Measurements from ENCODE around the gene TKTL1.

Gene TKTL1

GRCh38 chrX:154303476-154303875 is 7.9 kb downstream of the TKTL1 start:
- ChIA-PET CTCF (interaction anchor here (0.6 to 3.0 kb wide), 2 partner anchors 111 to 167 kb away, joined by 3 to 12 read pairs; no protein-coding TSS in a partner anchor), POLR2A (no interaction called here)
- no peak for DNase-seq
- Histone ChIP-seq H3K36me3 (ENCODE audit: control insufficient read depth in 4 of 4, insufficient read depth in 4 of 4, low read length in 3 of 4) (no peaks in the 10 kb centered on the region), H3K9me3 (ENCODE audit: control extremely low read depth in 1 of 5, control insufficient read depth in 4 of 5, insufficient read depth in 2 of 5, low read depth in 1 of 5, low read length in 4 of 5) (no peaks in the 10 kb centered on the region), H3K4me3 (ENCODE audit: control insufficient read depth in 1 of 7, extremely low read depth in 1 of 7, insufficient read depth in 4 of 7, low read depth in 2 of 7, low read length in 6 of 7) (no peak overlapping the region), H3K27me3 (replicated peaks in 2 of 5; ENCODE audit: control insufficient read depth in 4 of 5, insufficient read depth in 5 of 5, low read length in 4 of 5) (peaks cover 0 to 6% (median 0%) of the 10 kb centered on the region in 5 experiments), H3K4me1 (ENCODE audit: control extremely low read depth in 1 of 4, control insufficient read depth in 4 of 4, insufficient read depth in 4 of 4, low read length in 3 of 4) (peaks cover 0 to 4% (median 1%) of the 10 kb centered on the region in 4 experiments), H3K27ac (ENCODE audit: insufficient read depth in 1 of 2, low read depth in 1 of 2, low read length in 2 of 2, poor library complexity in 1 of 2, severe bottlenecking in 2 of 2) (no peak overlapping the region)
- 79% methylated on average over 6 of the region's 8 CpGs for WGBS (ENCODE audit: insufficient coverage)

- WGBS (ENCODE audit: insufficient coverage), result 90% methylated on average over 10 of the region's 10 CpGs
- Histone ChIP-seq H3K9me3 (ENCODE audit: control extremely low read depth in 1 of 5, control insufficient read depth in 4 of 5, insufficient read depth in 2 of 5, low read depth in 1 of 5, low read length in 4 of 5) (no peaks in the 10 kb centered on the region), H3K4me1 (ENCODE audit: control extremely low read depth in 1 of 4, control insufficient read depth in 4 of 4, insufficient read depth in 4 of 4, low read length in 3 of 4) (peaks cover 0 to 6% (median 1%) of the 10 kb centered on the region in 4 experiments), H3K4me3 (ENCODE audit: control insufficient read depth in 1 of 7, extremely low read depth in 1 of 7, insufficient read depth in 4 of 7, low read depth in 2 of 7, low read length in 6 of 7) (no peak overlapping the region), H3K27me3 (replicated peaks in 2 of 5; ENCODE audit: control insufficient read depth in 4 of 5, insufficient read depth in 5 of 5, low read length in 4 of 5) (peaks cover 0 to 6% (median 0%) of the 10 kb centered on the region in 5 experiments), H3K36me3 (ENCODE audit: control insufficient read depth in 4 of 4, insufficient read depth in 4 of 4, low read length in 3 of 4) (no peaks in the 10 kb centered on the region), H3K27ac (ENCODE audit: insufficient read depth in 1 of 2, low read depth in 1 of 2, low read length in 2 of 2, poor library complexity in 1 of 2, severe bottlenecking in 2 of 2) (no peak overlapping the region)
- POLR2A ChIA-PET, result interaction anchor here (0.7 kb wide), 1 partner anchor 10 kb away, joined by 4 read pairs; the partner anchor contains the start of gene TEX28
- no peak for DNase-seq
- CTCF ChIA-PET, result interaction anchor here (1.4 to 3.0 kb wide), 3 partner anchors 13 to 231 kb away, joined by 3 to 12 read pairs (median 6); no protein-coding TSS in a partner anchor
These were observed 9.3 kb downstream of the TKTL1 start for GRCh38 chrX:154304846-154305245.

- H3K27ac ChIP-seq (ENCODE audit: insufficient read depth in 1 of 2, low read depth in 1 of 2, low read length in 2 of 2, poor library complexity in 1 of 2, severe bottlenecking in 2 of 2), result no peak overlapping the region
- ChIA-PET POLR2A (no interaction called here), CTCF (interaction anchor here (1.4 to 3.0 kb wide), 3 partner anchors 12 to 230 kb away, joined by 3 to 12 read pairs (median 6); no protein-coding TSS in a partner anchor)
- no peak overlapping the region for H3K4me3 ChIP-seq (ENCODE audit: control insufficient read depth in 1 of 7, extremely low read depth in 1 of 7, insufficient read depth in 4 of 7, low read depth in 2 of 7, low read length in 6 of 7)
- no peaks in the 10 kb centered on the region for H3K36me3 ChIP-seq (ENCODE audit: control insufficient read depth in 4 of 4, insufficient read depth in 4 of 4, low read length in 3 of 4)
- H3K4me1 ChIP-seq (ENCODE audit: control extremely low read depth in 1 of 4, control insufficient read depth in 4 of 4, insufficient read depth in 4 of 4, low read length in 3 of 4), result peaks cover 0 to 6% (median 1%) of the 10 kb centered on the region in 4 experiments
- no peaks in the 10 kb centered on the region for H3K9me3 ChIP-seq (ENCODE audit: control extremely low read depth in 1 of 5, control insufficient read depth in 4 of 5, insufficient read depth in 2 of 5, low read depth in 1 of 5, low read length in 4 of 5)
- peak in 2 of 3 donors; percentile 24 to 32 for DNase-seq
- 81% methylated on average over 9 of the region's 11 CpGs for WGBS (ENCODE audit: insufficient coverage)
- H3K27me3 ChIP-seq (replicated peaks in 2 of 5; ENCODE audit: control insufficient read depth in 4 of 5, insufficient read depth in 5 of 5, low read length in 4 of 5), result peaks cover 0 to 8% (median 0%) of the 10 kb centered on the region in 5 experiments
These were observed 10.1 kb downstream of the TKTL1 start for GRCh38 chrX:154305541-154306205.

GRCh38 chrX:154307202-154307601 is 11.6 kb downstream of the TKTL1 start:
- POLR2A ChIA-PET, result no interaction called here
- DNase-seq, result no peak
- H3K36me3 ChIP-seq (ENCODE audit: control insufficient read depth in 4 of 4, insufficient read depth in 4 of 4, low read length in 3 of 4), result no peaks in the 10 kb centered on the region
- H3K4me3 ChIP-seq (ENCODE audit: control insufficient read depth in 1 of 7, extremely low read depth in 1 of 7, insufficient read depth in 4 of 7, low read depth in 2 of 7, low read length in 6 of 7), result no peak overlapping the region
- CTCF ChIA-PET, result interaction anchor here (0.7 kb wide), 2 partner anchors 170 to 294 kb away, joined by 3 read pairs; no protein-coding TSS in a partner anchor
- H3K27ac ChIP-seq (ENCODE audit: insufficient read depth in 1 of 2, low read depth in 1 of 2, low read length in 2 of 2, poor library complexity in 1 of 2, severe bottlenecking in 2 of 2), result no peak overlapping the region
- WGBS (ENCODE audit: insufficient coverage), result 98% methylated on average over 5 of the region's 6 CpGs
- H3K4me1 ChIP-seq (ENCODE audit: control extremely low read depth in 1 of 4, control insufficient read depth in 4 of 4, insufficient read depth in 4 of 4, low read length in 3 of 4), result peaks cover 0 to 6% (median 1%) of the 10 kb centered on the region in 4 experiments
- H3K27me3 ChIP-seq (replicated peaks in 2 of 5; ENCODE audit: control insufficient read depth in 4 of 5, insufficient read depth in 5 of 5, low read length in 4 of 5), result peaks cover 0 to 9% (median 0%) of the 10 kb centered on the region in 5 experiments
- H3K9me3 ChIP-seq (ENCODE audit: control extremely low read depth in 1 of 5, control insufficient read depth in 4 of 5, insufficient read depth in 2 of 5, low read depth in 1 of 5, low read length in 4 of 5), result no peaks in the 10 kb centered on the region

- Histone ChIP-seq H3K27me3 (replicated peaks in 2 of 5; ENCODE audit: control insufficient read depth in 4 of 5, insufficient read depth in 5 of 5, low read length in 4 of 5) (peaks cover 0 to 9% (median 0%) of the 10 kb centered on the region in 5 experiments), H3K9me3 (ENCODE audit: control extremely low read depth in 1 of 5, control insufficient read depth in 4 of 5, insufficient read depth in 2 of 5, low read depth in 1 of 5, low read length in 4 of 5) (no peaks in the 10 kb centered on the region), H3K27ac (ENCODE audit: insufficient read depth in 1 of 2, low read depth in 1 of 2, low read length in 2 of 2, poor library complexity in 1 of 2, severe bottlenecking in 2 of 2) (no peak overlapping the region), H3K36me3 (ENCODE audit: control insufficient read depth in 4 of 4, insufficient read depth in 4 of 4, low read length in 3 of 4) (no peaks in the 10 kb centered on the region), H3K4me1 (ENCODE audit: control extremely low read depth in 1 of 4, control insufficient read depth in 4 of 4, insufficient read depth in 4 of 4, low read length in 3 of 4) (peaks cover 0 to 6% (median 1%) of the 10 kb centered on the region in 4 experiments), H3K4me3 (ENCODE audit: control insufficient read depth in 1 of 7, extremely low read depth in 1 of 7, insufficient read depth in 4 of 7, low read depth in 2 of 7, low read length in 6 of 7) (no peak overlapping the region)
- peak; percentile 68 to 85 (median 77) for DNase-seq
- 64% methylated on average over 9 of the region's 9 CpGs for WGBS (ENCODE audit: insufficient coverage)
- CTCF ChIA-PET, result interaction anchor here (0.8 to 1.7 kb wide), 4 partner anchors 8 to 179 kb away, joined by 3 to 6 read pairs (median 4); no protein-coding TSS in a partner anchor
- POLR2A ChIA-PET, result interaction anchor here (0.5 kb wide), 1 partner anchor 243 kb away, joined by 3 read pairs; no protein-coding TSS in a partner anchor
These were observed 12.7 kb downstream of the TKTL1 start for GRCh38 chrX:154308108-154308946.

- peaks cover 0 to 5% (median 0%) of the 10 kb centered on the region in 5 experiments for H3K27me3 ChIP-seq (replicated peaks in 2 of 5; ENCODE audit: control insufficient read depth in 4 of 5, insufficient read depth in 5 of 5, low read length in 4 of 5)
- no peaks in the 10 kb centered on the region for H3K9me3 ChIP-seq (ENCODE audit: control extremely low read depth in 1 of 5, control insufficient read depth in 4 of 5, insufficient read depth in 2 of 5, low read depth in 1 of 5, low read length in 4 of 5)
- ChIA-PET POLR2A (no interaction called here), CTCF (interaction anchor here (0.8 to 1.7 kb wide), 4 partner anchors 9 to 179 kb away, joined by 3 to 6 read pairs (median 4); no protein-coding TSS in a partner anchor)
- H3K4me1 ChIP-seq (ENCODE audit: control extremely low read depth in 1 of 4, control insufficient read depth in 4 of 4, insufficient read depth in 4 of 4, low read length in 3 of 4), result peaks cover 0 to 6% (median 1%) of the 10 kb centered on the region in 4 experiments
- H3K4me3 ChIP-seq (ENCODE audit: control insufficient read depth in 1 of 7, extremely low read depth in 1 of 7, insufficient read depth in 4 of 7, low read depth in 2 of 7, low read length in 6 of 7), result no peak overlapping the region
- H3K36me3 ChIP-seq (ENCODE audit: control insufficient read depth in 4 of 4, insufficient read depth in 4 of 4, low read length in 3 of 4), result no peaks in the 10 kb centered on the region
- no peak overlapping the region for H3K27ac ChIP-seq (ENCODE audit: insufficient read depth in 1 of 2, low read depth in 1 of 2, low read length in 2 of 2, poor library complexity in 1 of 2, severe bottlenecking in 2 of 2)
- 79% methylated on average over 11 of the region's 16 CpGs for WGBS (ENCODE audit: insufficient coverage)
- no peak for DNase-seq
These were observed 13.6 kb downstream of the TKTL1 start for GRCh38 chrX:154309041-154309775.

Measured in common myeloid progenitor, CD34-positive (primary cell).